ENCODE results near the gene ZFHX2. TPM values are rescaled to one million over a fixed set of nuclear protein-coding genes. Genes with fewer than 3 reads are reported as not detected.
A peak's percentile ranks its signal among the peaks of the same experiment; 100 is the strongest.

Gene ZFHX2
- total RNA-seq, 1 experiment from 2014 or later: 0.58 TPM

- DNase-seq (ENCODE audit: low spot score): no peak
These were observed 21.3 kb upstream of the ZFHX2 start for GRCh38 chr14:23572836-23573235.

- DNase-seq (ENCODE audit: low spot score): no peak
These were observed 20.9 kb upstream of the ZFHX2 start for GRCh38 chr14:23572524-23572828.

- no peak for DNase-seq (ENCODE audit: low spot score)
These were observed 20.3 kb upstream of the ZFHX2 start for GRCh38 chr14:23571701-23572523.

GRCh38 chr14:23570806-23571483 is 19.4 kb upstream of the ZFHX2 start:
- DNase-seq (ENCODE audit: low spot score): no peak

GRCh38 chr14:23569443-23570151 is 18.0 kb upstream of the ZFHX2 start:
- peak; percentile 33 for DNase-seq (ENCODE audit: low spot score)

GRCh38 chr14:23568600-23569331 is 17.2 kb upstream of the ZFHX2 start:
- DNase-seq (ENCODE audit: low spot score): no peak

- DNase-seq (ENCODE audit: low spot score): no peak
These were observed 16.5 kb upstream of the ZFHX2 start for GRCh38 chr14:23568021-23568599.

- DNase-seq (ENCODE audit: low spot score): peak; percentile 75
These were observed 15.8 kb upstream of the ZFHX2 start, which contains the start of gene AP1G2 for GRCh38 chr14:23567186-23568020. Gene AP1G2, minus strand, starts transcription at chr14:23567791. Its CDS starts 477 bp downstream, at chr14:23567314.

- DNase-seq (ENCODE audit: low spot score): peak; percentile 26
These were observed 15.2 kb upstream of the ZFHX2 start for GRCh38 chr14:23566778-23567185.

- DNase-seq (ENCODE audit: low spot score): no peak
These were observed 14.7 kb upstream of the ZFHX2 start for GRCh38 chr14:23566112-23566777.

- DNase-seq (ENCODE audit: low spot score): no peak
These were observed 14.1 kb upstream of the ZFHX2 start for GRCh38 chr14:23565626-23566025.

- DNase-seq (ENCODE audit: low spot score): no peak
These were observed 13.3 kb upstream of the ZFHX2 start for GRCh38 chr14:23564876-23565275.

- DNase-seq (ENCODE audit: low spot score): no peak
These were observed 12.7 kb upstream of the ZFHX2 start for GRCh38 chr14:23564181-23564812.

- no peak for DNase-seq (ENCODE audit: low spot score)
These were observed 12.1 kb upstream of the ZFHX2 start for GRCh38 chr14:23563473-23564180.

- peak; percentile 47 for DNase-seq (ENCODE audit: low spot score)
These were observed 11.4 kb upstream of the ZFHX2 start for GRCh38 chr14:23562822-23563472.

- DNase-seq (ENCODE audit: low spot score): no peak
These were observed 10.6 kb upstream of the ZFHX2 start for GRCh38 chr14:23561873-23562821.

- no peak for DNase-seq (ENCODE audit: low spot score)
These were observed 9.7 kb upstream of the ZFHX2 start for GRCh38 chr14:23561259-23561658.
